Ishikawa (cell line): ENCODE results near the gene SERPINI1.

Experiments
- EP300 ChIP-seq: IDR thresholded peaks from 2 replicates; pipeline ENCODE4 v1.6.1; 2012; ENCODE audit warnings: borderline replicate concordance
- TAF1 ChIP-seq: IDR thresholded peaks from 2 replicates; pipeline ENCODE4 v1.6.1; 2012; ENCODE audit warnings: low read depth, mild to moderate bottlenecking
- YY1 ChIP-seq: IDR thresholded peaks from 2 replicates; pipeline ENCODE4 v1.6.1; 2012; ENCODE audit warnings: low read depth

- TF ChIP-seq EP300: no peak
- TF ChIP-seq TAF1: no peak
- no peak for TF ChIP-seq YY1
These were observed 104.7 kb downstream of the SERPINI1 start for GRCh38 chr3:167840247-167840646.
